Kidney tubule cell (primary cell): Measurements from ENCODE around the gene RNU2-63P.
"Not testable (repeated sequence)": the region's sequence is repeated elsewhere in the genome, so short reads cannot be mapped to it uniquely, and the experiment has no call there.

Experiments
- DNase-seq: peaks from one replicate; pipeline ENCODE4 v3.0.0-alpha.2; 2018; ENCODE audit warnings: low spot score

RNU2-63P gene

DNA sequence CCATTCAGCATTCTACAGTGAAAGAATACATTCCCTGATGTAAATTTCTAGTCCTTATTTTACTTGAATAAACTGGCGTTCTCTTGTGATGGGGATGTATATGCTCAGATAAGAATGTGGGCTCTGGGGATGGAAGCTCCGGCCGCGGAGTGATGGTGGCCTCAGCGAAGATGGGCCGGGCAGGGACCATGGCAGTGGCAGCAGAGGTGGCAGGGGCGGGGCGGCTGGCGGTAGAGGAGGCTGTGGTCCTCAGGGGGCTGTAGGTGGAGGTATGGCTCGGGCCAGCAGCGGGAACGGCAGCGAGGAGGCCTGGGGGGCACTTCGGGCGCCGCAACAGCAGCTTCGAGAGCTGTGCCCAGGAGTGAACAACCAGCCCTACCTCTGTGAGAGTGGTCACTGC is 44.0 kb downstream of the RNU2-63P start:
- not testable (repeated sequence) for DNase-seq
